HepG2 (cell line): ENCODE measurements around the gene DHX57. TPM values are rescaled to one million over a fixed set of nuclear protein-coding genes. Genes with fewer than 3 reads are reported as not detected.

Experiments used
- ARID2 ChIP-seq: sonication (generic); formaldehyde crosslinking; IDR thresholded peaks from 2 replicates; pipeline ENCODE4 v1.8.1; 2022; ENCODE audit warnings: mild to moderate bottlenecking, missing genetic modification reagents, borderline replicate concordance
- ARNT2 ChIP-seq: sonication (generic); formaldehyde crosslinking; IDR thresholded peaks from 2 replicates; pipeline ENCODE4 v1.8.0; 2022; ENCODE audit warnings: mild to moderate bottlenecking, low read depth, missing genetic modification reagents, moderate library complexity
- FIP1L1 ChIP-seq: fragments of 200-400 bp; formaldehyde crosslinking; IDR thresholded peaks from 2 replicates; pipeline ENCODE4 v1.6.1; 2018; ENCODE audit warnings: low read depth, mild to moderate bottlenecking, low read length, moderate library complexity, borderline replicate concordance; ENCODE audit not compliant: insufficient read depth
- ISL2 ChIP-seq: sonication (generic); formaldehyde crosslinking; IDR thresholded peaks from 2 replicates; pipeline ENCODE4 v1.5.0; 2020; ENCODE audit warnings: missing genetic modification reagents
- JARID2 ChIP-seq: sonication (generic); formaldehyde crosslinking; IDR thresholded peaks from 2 replicates; pipeline ENCODE4 v1.8.1; 2023; ENCODE audit warnings: missing genetic modification reagents, inconsistent platforms; ENCODE audit not compliant: insufficient replicate concordance
- KAT8 ChIP-seq: IDR thresholded peaks from 2 replicates; pipeline ENCODE4 v1.6.1; 2016; ENCODE audit warnings: missing genetic modification reagents, missing compliant biosample characterization
- LBX2 ChIP-seq: sonication (generic); formaldehyde crosslinking; IDR thresholded peaks from 2 replicates; pipeline ENCODE4 v1.5.0; 2020; ENCODE audit warnings: missing genetic modification reagents, mild to moderate bottlenecking, borderline replicate concordance
- NFE2 ChIP-seq: sonication (generic); formaldehyde crosslinking; IDR thresholded peaks from 2 replicates; pipeline ENCODE4 v1.4.0; 2020; ENCODE audit warnings: missing genetic modification reagents
- NR2F2 ChIP-seq: IDR thresholded peaks from 2 replicates; pipeline ENCODE4 v1.6.1; 2012; ENCODE audit warnings: low read depth, inconsistent platforms, borderline replicate concordance
- SRSF4 ChIP-seq: fragments of 200-400 bp; formaldehyde crosslinking; IDR thresholded peaks from one replicate; pipeline ENCODE4 v1.6.1; 2018; ENCODE audit warnings: mild to moderate bottlenecking, low read depth, low read length, moderate library complexity; ENCODE audit not compliant: poor library complexity, severe bottlenecking
- ZFP37 ChIP-seq: sonication (generic); formaldehyde crosslinking; IDR thresholded peaks from 2 replicates; pipeline ENCODE4 v1.4.0; 2020; ENCODE audit warnings: missing genetic modification reagents, borderline replicate concordance
- ZMYM3 ChIP-seq: sonication (generic); formaldehyde crosslinking; IDR thresholded peaks from 2 replicates; pipeline ENCODE4 v1.5.1; 2020; ENCODE audit warnings: mild to moderate bottlenecking, missing genetic modification reagents
- ZNF329 ChIP-seq: sonication (generic); formaldehyde crosslinking; IDR thresholded peaks from 2 replicates; pipeline ENCODE4 v1.9.0; 2021; ENCODE audit warnings: low read depth, mild to moderate bottlenecking, missing genetic modification reagents
- ZNF335 ChIP-seq: sonication (generic); formaldehyde crosslinking; IDR thresholded peaks from 2 replicates; pipeline ENCODE4 v1.4.0; 2020; ENCODE audit warnings: missing genetic modification reagents
- ZNF530 ChIP-seq: sonication (generic); formaldehyde crosslinking; IDR thresholded peaks from 2 replicates; pipeline ENCODE4 v1.5.0; 2020; ENCODE audit warnings: low read depth, mild to moderate bottlenecking, missing genetic modification reagents
- ZNF549 ChIP-seq: sonication (generic); formaldehyde crosslinking; IDR thresholded peaks from 2 replicates; pipeline ENCODE4 v1.5.0; 2020; ENCODE audit warnings: missing genetic modification reagents
- polyA plus RNA-seq, 8 experiments: library from polyadenylated mRNA; depleted of rRNA in 3 of 8; stranded (reverse) in 7 of 8; unstranded in 1 of 8; fragments of >200 nt; fragmentation: Illumina TruSeq in 4 of 8; extraction: Trizol in 4 of 8; gene quantifications; 2 replicates each; pipeline versions ENCODE4 v1.2.1 to v1.2.3, GENCODE V29; 2011 to 2016; ENCODE audit warnings: low read depth in 4 of 8, missing spikeins in 1 of 8, mixed read lengths in 1 of 8; ENCODE audit not compliant: insufficient read depth in 1 of 8
- total RNA-seq, 5 experiments: library from RNA; depleted of rRNA; stranded (reverse); fragments of >200 nt; fragmentation: Illumina TruSeq; extraction: Trizol; gene quantifications; 2 replicates each; pipeline ENCODE4 v1.2.3, GENCODE V29; 2016; ENCODE audit warnings: low read depth in 1 of 5
- TF ChIP-seq, protein P1 (sequence below): sonication (generic); formaldehyde crosslinking; IDR thresholded peaks from 2 replicates; pipeline ENCODE4 v1.4.0; 2020; ENCODE audit warnings: missing genetic modification reagents
- TF ChIP-seq, protein P2 (sequence below): IDR thresholded peaks from 2 replicates; pipeline ENCODE4 v1.6.1; 2016; ENCODE audit warnings: missing compliant biosample characterization, missing genetic modification reagents, borderline replicate concordance

The DHX57 gene
- total and polyA plus RNA-seq, 2 of the 13 experiments (the other 11 are each of a cell fraction or from before 2014, with no cell fraction given) = 9.2 to 24.2 TPM

- TF ChIP-seq NR2F2 (peak; percentile 72), ARNT2 (no peak), ARID2 (CRISPR knock-in tag) (no peak), NFE2 (no peak), ZNF549 (CRISPR knock-in tag) (no peak), ZFP37 (CRISPR knock-in tag) (no peak), FIP1L1 (no peak), LBX2 (no peak), ZNF329 (CRISPR knock-in tag) (no peak), ZMYM3 (CRISPR knock-in tag) (peak; percentile 97), JARID2 (CRISPR knock-in tag) (no peak), ZNF335 (CRISPR knock-in tag) (no peak), ZNF530 (no peak), ISL2 (peak; percentile 77), SRSF4 (no peak), KAT8 (peak; percentile 36)
- TF ChIP-seq, protein P1, sequence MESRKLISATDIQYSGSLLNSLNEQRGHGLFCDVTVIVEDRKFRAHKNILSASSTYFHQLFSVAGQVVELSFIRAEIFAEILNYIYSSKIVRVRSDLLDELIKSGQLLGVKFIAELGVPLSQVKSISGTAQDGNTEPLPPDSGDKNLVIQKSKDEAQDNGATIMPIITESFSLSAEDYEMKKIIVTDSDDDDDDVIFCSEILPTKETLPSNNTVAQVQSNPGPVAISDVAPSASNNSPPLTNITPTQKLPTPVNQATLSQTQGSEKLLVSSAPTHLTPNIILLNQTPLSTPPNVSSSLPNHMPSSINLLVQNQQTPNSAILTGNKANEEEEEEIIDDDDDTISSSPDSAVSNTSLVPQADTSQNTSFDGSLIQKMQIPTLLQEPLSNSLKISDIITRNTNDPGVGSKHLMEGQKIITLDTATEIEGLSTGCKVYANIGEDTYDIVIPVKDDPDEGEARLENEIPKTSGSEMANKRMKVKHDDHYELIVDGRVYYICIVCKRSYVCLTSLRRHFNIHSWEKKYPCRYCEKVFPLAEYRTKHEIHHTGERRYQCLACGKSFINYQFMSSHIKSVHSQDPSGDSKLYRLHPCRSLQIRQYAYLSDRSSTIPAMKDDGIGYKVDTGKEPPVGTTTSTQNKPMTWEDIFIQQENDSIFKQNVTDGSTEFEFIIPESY = no peak
- TF ChIP-seq, protein P2, sequence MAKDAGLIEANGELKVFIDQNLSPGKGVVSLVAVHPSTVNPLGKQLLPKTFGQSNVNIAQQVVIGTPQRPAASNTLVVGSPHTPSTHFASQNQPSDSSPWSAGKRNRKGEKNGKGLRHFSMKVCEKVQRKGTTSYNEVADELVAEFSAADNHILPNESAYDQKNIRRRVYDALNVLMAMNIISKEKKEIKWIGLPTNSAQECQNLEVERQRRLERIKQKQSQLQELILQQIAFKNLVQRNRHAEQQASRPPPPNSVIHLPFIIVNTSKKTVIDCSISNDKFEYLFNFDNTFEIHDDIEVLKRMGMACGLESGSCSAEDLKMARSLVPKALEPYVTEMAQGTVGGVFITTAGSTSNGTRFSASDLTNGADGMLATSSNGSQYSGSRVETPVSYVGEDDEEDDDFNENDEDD = no peak
Observed at GRCh38 chr2:38907743-38908562, 32.2 kb upstream of the DHX57 start (continued).
